ENCODE measurements around the gene C1S. TPM values are rescaled to one million over a fixed set of nuclear protein-coding genes. Genes with fewer than 3 reads are reported as not detected.

The C1S gene
- total and polyA plus RNA-seq, 2 donors = 74.2 to 196 TPM

DNA sequence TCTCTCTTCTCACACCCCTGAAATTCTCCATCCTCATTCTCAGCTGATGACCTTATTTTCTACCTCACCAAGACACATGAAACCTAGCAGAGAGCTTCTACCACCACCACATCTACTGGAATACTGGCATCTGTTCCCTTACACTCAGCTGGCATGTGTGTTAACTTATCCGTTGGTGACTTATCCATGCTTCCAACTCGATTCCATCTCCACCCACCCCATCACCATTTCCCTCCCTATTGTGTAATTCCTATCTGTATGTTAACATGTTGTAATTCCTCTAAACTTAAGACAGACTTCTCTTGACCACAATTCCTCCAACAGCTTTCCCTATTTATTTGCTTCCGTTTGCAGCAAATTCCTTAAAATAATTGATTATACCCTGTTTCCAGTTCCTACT, 15.4 kb downstream of the C1S start:
- no peak overlapping the region for H3K27ac ChIP-seq (ENCODE audit: low read depth in 1 of 2, low read length in 1 of 2)
- no peaks in the 10 kb centered on the region for H3K9me3 ChIP-seq (ENCODE audit: control insufficient read depth in 2 of 2, insufficient read depth in 1 of 2, low read length in 1 of 2)
- WGBS = 94% methylated on average over 3 of the region's 3 CpGs
- H3K27me3 ChIP-seq (ENCODE audit: control insufficient read depth in 2 of 2, insufficient read depth in 1 of 2, low read length in 1 of 2) = no peaks in the 10 kb centered on the region
- no peak overlapping the region for H3K4me3 ChIP-seq (ENCODE audit: low read length in 2 of 2)
- no peaks in the 10 kb centered on the region for H3K36me3 ChIP-seq (ENCODE audit: control insufficient read depth in 2 of 2, insufficient read depth in 2 of 2, low read length in 1 of 2)
- no peaks in the 10 kb centered on the region for H3K4me1 ChIP-seq (ENCODE audit: control insufficient read depth in 2 of 2, insufficient read depth in 2 of 2, low read length in 2 of 2)
- DNase-seq (ENCODE audit: low read depth in 6 of 9, low spot score in 9 of 9) = no peak

DNA sequence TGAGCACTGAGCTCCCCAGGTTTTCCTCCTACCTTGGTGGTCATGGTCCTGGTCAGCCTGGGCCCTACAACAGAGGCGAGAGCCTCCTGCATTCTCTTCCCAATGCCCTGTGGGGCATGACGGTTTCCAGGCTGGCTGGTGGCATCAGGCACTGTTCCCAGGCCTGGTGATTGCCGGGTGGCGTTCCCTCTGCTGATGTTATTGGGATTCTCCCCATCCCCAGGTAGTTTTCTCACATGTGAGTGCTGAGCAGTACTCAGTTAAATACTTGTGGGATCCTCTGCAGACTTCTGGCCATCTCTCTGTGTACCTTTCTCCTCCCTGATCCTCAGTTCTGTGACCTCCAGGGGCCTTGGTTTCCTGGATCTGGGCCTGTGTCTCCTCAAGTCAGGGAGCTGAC, 16.0 kb downstream of the C1S start:
- no peaks in the 10 kb centered on the region for H3K4me1 ChIP-seq (ENCODE audit: control insufficient read depth in 2 of 2, insufficient read depth in 2 of 2, low read length in 2 of 2)
- H3K27me3 ChIP-seq (ENCODE audit: control insufficient read depth in 2 of 2, insufficient read depth in 1 of 2, low read length in 1 of 2) = no peaks in the 10 kb centered on the region
- H3K9me3 ChIP-seq (ENCODE audit: control insufficient read depth in 2 of 2, insufficient read depth in 1 of 2, low read length in 1 of 2) = no peaks in the 10 kb centered on the region
- DNase-seq (ENCODE audit: low read depth in 6 of 9, low spot score in 9 of 9) = no peak
- no peaks in the 10 kb centered on the region for H3K36me3 ChIP-seq (ENCODE audit: control insufficient read depth in 2 of 2, insufficient read depth in 2 of 2, low read length in 1 of 2)
- H3K27ac ChIP-seq (ENCODE audit: low read depth in 1 of 2, low read length in 1 of 2) = no peak overlapping the region
- WGBS = 96% methylated on average over 4 of the region's 4 CpGs
- no peak overlapping the region for H3K4me3 ChIP-seq (ENCODE audit: low read length in 2 of 2)

DNA sequence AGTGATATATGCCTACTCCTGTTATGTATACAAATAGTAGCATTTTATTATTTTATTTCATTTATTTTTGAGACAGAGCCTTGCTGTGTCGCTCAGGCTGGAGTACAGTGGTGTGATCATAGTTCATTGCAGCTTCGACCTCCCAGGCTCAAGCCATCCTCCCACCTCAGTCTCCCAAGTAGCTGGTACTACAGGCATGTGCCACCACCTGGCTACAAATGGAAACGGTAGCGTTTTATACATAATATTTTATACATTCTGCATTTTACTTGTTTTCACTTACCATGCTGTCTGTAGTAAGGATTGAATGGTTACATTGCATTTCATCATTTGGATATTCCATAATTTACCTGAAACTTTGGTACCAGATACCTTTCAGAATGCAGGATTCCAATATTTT, 17.6 kb downstream of the C1S start:
- no peak overlapping the region for H3K4me3 ChIP-seq (ENCODE audit: low read length in 2 of 2)
- H3K27me3 ChIP-seq (ENCODE audit: control insufficient read depth in 2 of 2, insufficient read depth in 1 of 2, low read length in 1 of 2) = no peaks in the 10 kb centered on the region
- no peaks in the 10 kb centered on the region for H3K9me3 ChIP-seq (ENCODE audit: control insufficient read depth in 2 of 2, insufficient read depth in 1 of 2, low read length in 1 of 2)
- no peaks in the 10 kb centered on the region for H3K36me3 ChIP-seq (ENCODE audit: control insufficient read depth in 2 of 2, insufficient read depth in 2 of 2, low read length in 1 of 2)
- DNase-seq (ENCODE audit: low read depth in 6 of 9, low spot score in 9 of 9) = no peak
- 70% methylated on average over 4 of the region's 4 CpGs for WGBS
- H3K4me1 ChIP-seq (ENCODE audit: control insufficient read depth in 2 of 2, insufficient read depth in 2 of 2, low read length in 2 of 2) = no peaks in the 10 kb centered on the region
- no peak overlapping the region for H3K27ac ChIP-seq (ENCODE audit: low read depth in 1 of 2, low read length in 1 of 2)

DNA sequence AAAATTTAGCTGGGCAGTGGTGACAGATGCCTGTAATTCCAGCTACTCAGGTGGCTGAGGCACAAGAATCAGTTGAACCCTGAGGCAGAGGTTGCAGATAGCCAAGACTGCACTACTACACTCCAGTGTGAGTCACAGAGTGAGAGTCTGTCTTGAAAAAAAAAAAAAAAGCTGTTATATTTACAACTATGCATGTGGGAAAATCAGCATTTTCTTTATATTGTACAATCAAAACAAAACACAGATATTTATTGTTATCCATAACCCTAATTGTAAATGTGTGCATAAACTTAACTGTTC, 19.3 kb downstream of the C1S start:
- Histone ChIP-seq H3K27me3 (ENCODE audit: control insufficient read depth in 2 of 2, insufficient read depth in 1 of 2, low read length in 1 of 2) (no peaks in the 10 kb centered on the region), H3K36me3 (ENCODE audit: control insufficient read depth in 2 of 2, insufficient read depth in 2 of 2, low read length in 1 of 2) (no peaks in the 10 kb centered on the region), H3K4me3 (ENCODE audit: low read length in 2 of 2) (no peak overlapping the region), H3K4me1 (ENCODE audit: control insufficient read depth in 2 of 2, insufficient read depth in 2 of 2, low read length in 2 of 2) (no peaks in the 10 kb centered on the region), H3K27ac (ENCODE audit: low read depth in 1 of 2, low read length in 1 of 2) (no peak overlapping the region), H3K9me3 (ENCODE audit: control insufficient read depth in 2 of 2, insufficient read depth in 1 of 2, low read length in 1 of 2) (no peaks in the 10 kb centered on the region)
- DNase-seq (ENCODE audit: low read depth in 6 of 9, low spot score in 9 of 9) = no peak

DNA sequence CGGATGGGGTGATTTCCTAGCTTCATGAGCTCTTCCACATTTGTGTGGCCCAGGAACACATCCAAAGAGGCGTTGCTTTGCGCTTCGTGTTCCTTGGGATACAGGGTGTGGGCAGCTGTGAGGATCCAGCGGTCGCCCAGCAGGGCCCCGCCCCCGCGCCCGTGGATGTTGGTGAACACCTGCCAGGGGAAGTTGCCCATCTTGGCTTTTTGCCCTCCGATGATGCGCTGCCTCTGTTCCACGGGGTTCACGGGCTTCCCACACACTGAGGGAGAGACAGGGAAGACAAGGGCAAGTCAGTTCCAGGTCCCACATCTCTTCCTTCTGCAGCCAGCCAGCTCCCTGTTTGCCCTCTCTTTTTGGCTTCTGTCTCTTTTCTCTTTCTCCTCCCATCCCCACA, 20.5 kb downstream of the C1S start:
- H3K27ac ChIP-seq (ENCODE audit: low read depth in 1 of 2, low read length in 1 of 2) = peak overlapping the region in 1 of 2 donors; percentile 3
- H3K36me3 ChIP-seq (ENCODE audit: control insufficient read depth in 2 of 2, insufficient read depth in 2 of 2, low read length in 1 of 2) = no peaks in the 10 kb centered on the region
- no peaks in the 10 kb centered on the region for H3K4me1 ChIP-seq (ENCODE audit: control insufficient read depth in 2 of 2, insufficient read depth in 2 of 2, low read length in 2 of 2)
- 95% methylated on average over 14 of the region's 14 CpGs for WGBS
- no peak for DNase-seq (ENCODE audit: low read depth in 6 of 9, low spot score in 9 of 9)
- H3K27me3 ChIP-seq (ENCODE audit: control insufficient read depth in 2 of 2, insufficient read depth in 1 of 2, low read length in 1 of 2) = no peaks in the 10 kb centered on the region
- H3K9me3 ChIP-seq (ENCODE audit: control insufficient read depth in 2 of 2, insufficient read depth in 1 of 2, low read length in 1 of 2) = no peaks in the 10 kb centered on the region
- H3K4me3 ChIP-seq (ENCODE audit: low read length in 2 of 2) = no peak overlapping the region

DNA sequence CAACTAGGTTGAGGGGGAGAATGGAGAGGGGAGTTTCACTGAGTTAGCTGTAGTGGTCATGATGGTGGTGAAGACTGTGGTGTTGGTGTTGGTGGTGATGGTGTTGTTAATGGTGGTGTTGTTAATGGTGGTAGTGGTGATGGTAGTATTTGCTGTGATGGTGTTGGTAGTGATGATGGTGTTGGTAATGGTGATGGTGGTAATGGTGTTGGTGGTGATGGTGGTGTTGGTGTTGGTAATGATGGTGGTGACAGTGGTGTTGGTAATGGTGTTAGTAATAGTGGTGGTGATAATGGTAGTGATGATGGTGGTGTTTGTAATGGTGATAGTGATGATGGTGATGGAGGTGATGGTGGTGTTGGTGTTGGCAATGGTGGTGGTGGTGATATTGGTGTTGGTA, 22.6 kb downstream of the C1S start:
- H3K4me3 ChIP-seq (ENCODE audit: low read length in 2 of 2) = no peak overlapping the region
- no peak for DNase-seq (ENCODE audit: low read depth in 6 of 9, low spot score in 9 of 9)
- H3K27ac ChIP-seq (ENCODE audit: low read depth in 1 of 2, low read length in 1 of 2) = no peak overlapping the region
- H3K4me1 ChIP-seq (ENCODE audit: control insufficient read depth in 2 of 2, insufficient read depth in 2 of 2, low read length in 2 of 2) = no peaks in the 10 kb centered on the region
- no peaks in the 10 kb centered on the region for H3K27me3 ChIP-seq (ENCODE audit: control insufficient read depth in 2 of 2, insufficient read depth in 1 of 2, low read length in 1 of 2)
- no peaks in the 10 kb centered on the region for H3K36me3 ChIP-seq (ENCODE audit: control insufficient read depth in 2 of 2, insufficient read depth in 2 of 2, low read length in 1 of 2)
- no peaks in the 10 kb centered on the region for H3K9me3 ChIP-seq (ENCODE audit: control insufficient read depth in 2 of 2, insufficient read depth in 1 of 2, low read length in 1 of 2)

DNA sequence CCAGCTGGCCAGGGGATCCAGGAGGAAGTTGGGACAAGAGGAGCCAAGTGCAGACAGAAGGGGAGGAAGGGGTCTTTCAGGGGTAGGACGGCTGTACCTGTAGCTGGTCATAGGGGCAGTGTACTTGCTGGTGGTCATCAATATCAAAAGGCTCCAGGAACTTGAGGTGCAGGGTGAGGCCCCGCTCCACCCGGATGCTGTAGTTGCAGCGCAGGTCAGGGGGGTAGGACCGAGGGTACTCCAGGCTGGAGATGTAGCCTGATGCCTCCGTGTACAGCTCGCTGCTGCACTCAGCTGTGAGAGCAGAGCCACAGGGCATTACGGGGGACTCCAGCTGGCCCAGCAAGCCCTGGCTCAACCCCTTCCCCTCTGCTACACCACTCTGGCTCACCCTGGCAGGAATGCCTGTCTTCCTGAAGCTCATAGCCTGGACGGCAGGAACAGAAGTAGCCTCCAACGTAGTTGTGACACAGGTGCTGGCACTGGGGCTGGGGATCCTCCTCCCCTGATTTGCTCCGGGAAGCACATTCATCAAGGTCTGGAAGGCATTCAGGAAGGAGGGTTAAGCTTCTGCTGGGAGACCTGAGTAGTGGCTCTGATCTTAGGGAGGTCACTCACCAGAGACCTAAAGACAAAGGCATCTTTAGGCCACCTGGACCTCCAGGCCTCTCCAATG, 28.8 kb downstream of the C1S start:
- H3K27ac ChIP-seq (ENCODE audit: low read depth in 1 of 2, low read length in 1 of 2) = no peak overlapping the region
- 96% methylated on average over 11 of the region's 11 CpGs for WGBS
- H3K4me1 ChIP-seq (ENCODE audit: control insufficient read depth in 2 of 2, insufficient read depth in 2 of 2, low read length in 2 of 2) = peaks cover 0 to 4% of the 10 kb centered on the region in 2 donors
- H3K4me3 ChIP-seq (ENCODE audit: low read length in 2 of 2) = no peak overlapping the region
- H3K27me3 ChIP-seq (ENCODE audit: control insufficient read depth in 2 of 2, insufficient read depth in 1 of 2, low read length in 1 of 2) = no peaks in the 10 kb centered on the region
- H3K9me3 ChIP-seq (ENCODE audit: control insufficient read depth in 2 of 2, insufficient read depth in 1 of 2, low read length in 1 of 2) = no peaks in the 10 kb centered on the region
- DNase-seq (ENCODE audit: low read depth in 6 of 9, low spot score in 9 of 9) = no peak
- H3K36me3 ChIP-seq (ENCODE audit: control insufficient read depth in 2 of 2, insufficient read depth in 2 of 2, low read length in 1 of 2) = no peaks in the 10 kb centered on the region

DNA sequence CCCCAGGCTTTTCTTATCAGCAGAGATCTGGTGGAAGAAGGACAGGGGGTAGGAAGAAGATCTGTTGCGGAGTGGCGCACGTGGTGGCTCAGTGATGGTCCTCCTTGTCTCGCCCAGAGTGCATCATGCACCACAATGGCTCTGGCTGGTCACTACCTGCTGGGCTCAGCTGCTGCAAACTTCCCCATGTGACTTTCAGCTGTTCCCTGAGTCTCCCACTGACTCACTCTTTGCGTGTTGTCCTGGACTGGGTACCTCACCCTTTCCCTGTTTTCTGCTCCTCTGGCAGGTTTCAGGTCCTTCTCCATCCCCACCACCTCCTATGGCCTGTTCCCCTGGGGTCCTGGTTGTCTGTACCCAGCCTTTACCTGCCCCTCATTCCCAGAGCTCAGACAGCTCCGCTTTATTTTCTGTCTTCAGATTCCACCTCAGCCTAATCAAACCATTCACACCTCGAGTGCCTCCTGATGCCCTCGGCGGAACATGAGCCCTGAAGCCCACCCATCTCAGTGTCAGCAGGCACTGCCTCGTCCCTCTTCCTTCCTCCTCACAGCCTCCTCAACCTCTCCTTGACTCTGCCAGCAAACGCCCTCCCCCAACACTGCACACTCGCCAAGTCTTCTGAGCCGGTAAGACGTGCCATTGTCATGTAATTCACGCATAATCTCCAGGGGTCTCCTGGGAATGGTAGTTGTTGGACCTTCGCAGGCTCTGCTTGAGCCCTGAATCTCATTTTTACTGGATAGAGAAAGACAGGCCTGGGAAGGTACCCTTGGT, 29.9 kb downstream of the C1S start:
- Histone ChIP-seq H3K4me3 (ENCODE audit: low read length in 2 of 2) (no peak overlapping the region), H3K9me3 (ENCODE audit: control insufficient read depth in 2 of 2, insufficient read depth in 1 of 2, low read length in 1 of 2) (no peaks in the 10 kb centered on the region), H3K27ac (ENCODE audit: low read depth in 1 of 2, low read length in 1 of 2) (no peak overlapping the region), H3K36me3 (ENCODE audit: control insufficient read depth in 2 of 2, insufficient read depth in 2 of 2, low read length in 1 of 2) (no peaks in the 10 kb centered on the region), H3K4me1 (ENCODE audit: control insufficient read depth in 2 of 2, insufficient read depth in 2 of 2, low read length in 2 of 2) (peaks cover 0 to 4% of the 10 kb centered on the region in 2 donors), H3K27me3 (ENCODE audit: control insufficient read depth in 2 of 2, insufficient read depth in 1 of 2, low read length in 1 of 2) (no peaks in the 10 kb centered on the region)
- no peak for DNase-seq (ENCODE audit: low read depth in 6 of 9, low spot score in 9 of 9)
- 94% methylated on average over 16 of the region's 16 CpGs for WGBS

DNA sequence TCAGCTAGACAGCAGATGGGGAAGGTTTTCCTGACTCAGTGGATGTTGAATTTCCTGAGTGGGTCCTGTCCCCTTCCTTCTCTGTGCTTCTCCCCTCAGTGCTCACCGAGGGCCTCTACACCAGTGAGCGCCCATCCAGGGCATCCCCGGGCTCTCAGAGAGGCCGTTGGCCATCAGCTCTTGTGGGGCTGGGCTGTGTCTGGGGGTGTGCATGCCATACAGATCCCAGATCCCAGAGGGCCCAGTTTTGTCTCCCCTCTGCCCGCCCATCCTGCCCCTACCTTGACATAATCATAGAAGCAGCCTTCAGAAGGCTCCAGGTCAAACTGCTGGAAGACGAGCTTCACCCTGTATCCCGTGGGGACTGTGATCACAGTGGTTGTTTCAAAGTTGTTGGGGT, 30.7 kb downstream of the C1S start:
- Histone ChIP-seq H3K4me3 (ENCODE audit: low read length in 2 of 2) (peak overlapping the region in 1 of 2 donors; percentile 21), H3K4me1 (ENCODE audit: control insufficient read depth in 2 of 2, insufficient read depth in 2 of 2, low read length in 2 of 2) (peaks cover 0 to 4% of the 10 kb centered on the region in 2 donors), H3K36me3 (ENCODE audit: control insufficient read depth in 2 of 2, insufficient read depth in 2 of 2, low read length in 1 of 2) (no peaks in the 10 kb centered on the region), H3K27me3 (ENCODE audit: control insufficient read depth in 2 of 2, insufficient read depth in 1 of 2, low read length in 1 of 2) (no peaks in the 10 kb centered on the region), H3K9me3 (ENCODE audit: control insufficient read depth in 2 of 2, insufficient read depth in 1 of 2, low read length in 1 of 2) (no peaks in the 10 kb centered on the region), H3K27ac (ENCODE audit: low read depth in 1 of 2, low read length in 1 of 2) (no peak overlapping the region)
- WGBS = 95% methylated on average over 7 of the region's 7 CpGs
- no peak for DNase-seq (ENCODE audit: low read depth in 6 of 9, low spot score in 9 of 9)
